Activated naive CD8-positive, alpha-beta T cell treated with anti-CD3 and anti-CD28 coated beads, Interleukin-2, amount 10 ng/mL, durations not matched to agents 7 days and 5 days (primary cell): ENCODE results near the gene ASF1B. TPM values are rescaled to one million over a fixed set of nuclear protein-coding genes. Genes with fewer than 3 reads are reported as not detected.

ENCODE experiments used
- ATAC-seq: fragments of 150-1000 bp; cut with Tn5 transposase; one replicate; pipeline ENCODE4 v1.10.0; 2021; ENCODE audit warnings: low read depth, moderate library complexity
- POLR2A ChIA-PET: fragments of 350-600 bp; sonication (Branson Sonifier 250); formaldehyde crosslinking; loops from one replicate; lab custom pipeline; 2021; ENCODE audit warnings: antibody characterized with exemption; lab: Charles Lee
- DNase-seq: peaks from one replicate; pipeline ENCODE4 v3.0.0; 2021
- H3K27ac Mint-ChIP-seq: one replicate; pipeline ENCODE4 v1.8.0; 2022; ENCODE audit warnings: mild to moderate bottlenecking, mixed read lengths
- H3K27me3 Mint-ChIP-seq: one replicate; pipeline ENCODE4 v1.8.0; 2022; ENCODE audit warnings: mild to moderate bottlenecking, moderate library complexity, mixed read lengths
- H3K36me3 Mint-ChIP-seq: one replicate; pipeline ENCODE4 v1.8.0; 2021; ENCODE audit warnings: mild to moderate bottlenecking, mixed read lengths
- H3K4me1 Mint-ChIP-seq: one replicate; pipeline ENCODE4 v1.8.0; 2021; ENCODE audit warnings: mixed read lengths
- H3K4me3 Mint-ChIP-seq: one replicate; pipeline ENCODE4 v1.8.0; 2022; ENCODE audit warnings: mild to moderate bottlenecking, moderate library complexity, mixed read lengths
- H3K9me3 Mint-ChIP-seq: one replicate; pipeline ENCODE4 v1.8.0; 2021; ENCODE audit warnings: mixed read lengths
- total RNA-seq, 2 experiments: library from RNA; stranded (reverse); gene quantifications; one replicate each; pipeline ENCODE4 v1.2.3, GENCODE V29; 2021

Gene ASF1B
- total RNA-seq, 2 experiments from 2014 or later: 75.3 to 82.4 TPM

DNA sequence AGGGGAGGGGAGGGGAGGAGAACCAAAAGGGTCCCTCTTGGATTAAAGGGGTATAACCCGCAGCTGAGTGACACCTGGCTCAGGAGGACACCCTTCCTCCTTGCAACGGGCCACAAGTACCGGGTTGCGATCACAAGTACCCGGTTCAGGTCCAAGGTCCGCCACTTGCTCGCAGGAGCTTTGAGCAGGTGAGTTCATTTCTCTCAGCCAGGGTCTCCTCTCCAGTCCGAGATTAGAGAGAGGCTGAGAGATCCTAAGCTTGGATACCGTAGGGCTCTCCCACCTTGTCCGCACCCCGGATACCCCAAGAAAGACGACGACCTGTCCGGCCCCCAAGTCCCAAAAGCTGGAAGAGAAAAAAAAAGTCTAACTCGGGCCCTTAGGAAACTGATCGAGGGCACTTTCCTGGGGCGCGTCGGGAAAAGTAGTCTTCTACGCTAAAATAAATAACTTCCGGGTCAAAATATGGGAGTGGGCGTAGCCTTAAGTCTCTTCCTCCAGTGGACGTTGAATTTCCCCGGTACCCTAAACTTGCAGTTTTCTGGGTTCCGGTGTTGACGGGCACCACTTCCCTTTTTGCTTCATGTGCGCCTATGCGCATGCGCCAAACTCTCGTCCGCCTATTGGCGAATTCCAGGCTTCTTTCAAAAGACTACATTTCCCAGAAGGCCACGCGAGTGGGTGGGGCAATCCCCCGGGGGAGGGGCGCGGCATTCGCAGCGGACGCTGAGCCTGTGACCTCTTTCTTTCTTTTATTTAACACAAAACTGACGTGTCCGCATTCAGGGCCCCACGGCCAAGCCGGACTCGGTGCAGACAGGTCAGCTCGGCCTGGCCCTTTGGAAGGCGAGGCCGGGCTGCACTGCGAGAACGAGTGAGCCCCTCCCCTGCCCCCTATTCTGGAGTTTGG is 55.2 kb downstream of the ASF1B start:
- H3K27ac Mint-ChIP-seq: peak overlapping the region; percentile 97
- peak overlapping the region; percentile 94 for H3K4me3 Mint-ChIP-seq
- POLR2A ChIA-PET: interaction anchor here (0.5 to 4.3 kb wide), 17 partner anchors 9 to 436 kb away, joined by 3 to 16 read pairs (median 3); partner anchors contain the start of genes ASF1B, IL27RA and PRKACA

DNA sequence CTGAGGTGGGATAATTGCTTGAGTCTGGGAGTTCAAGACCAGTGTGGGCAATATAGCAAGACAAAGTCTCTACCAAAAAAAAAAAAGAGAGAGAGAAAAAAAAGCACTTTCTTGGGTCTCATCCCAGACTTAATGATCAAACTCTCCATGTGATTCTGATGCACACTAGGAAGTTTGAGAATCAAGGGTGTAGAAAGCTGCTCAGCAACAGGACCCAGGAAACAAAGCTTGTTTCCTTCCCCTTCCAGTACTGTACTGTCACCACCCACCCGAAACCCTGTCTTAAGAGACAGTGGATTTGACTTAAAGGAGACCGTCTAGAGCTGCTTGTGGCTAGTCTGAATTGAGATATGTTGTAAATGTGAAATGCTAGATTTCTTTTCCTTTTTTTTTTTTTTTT is 58.0 kb downstream of the ASF1B start:
- Mint-ChIP-seq H3K4me3 (no peak overlapping the region), H3K9me3 (no peaks in the 10 kb centered on the region), H3K4me1 (peaks cover 19% of the 10 kb centered on the region), H3K27ac (no peak overlapping the region), H3K27me3 (peaks cover 4% of the 10 kb centered on the region), H3K36me3 (no peaks in the 10 kb centered on the region)
- DNase-seq (no peak), ATAC-seq (no peak)
- POLR2A ChIA-PET: interaction anchor here (0.7 kb wide), 1 partner anchor 911 kb away, joined by 5 read pairs; no protein-coding TSS in a partner anchor

More for the DNA sequence above, 55.2 kb downstream of the ASF1B start:
- peak; percentile 99 for DNase-seq
- peak; percentile 92 for ATAC-seq
- Mint-ChIP-seq H3K36me3 (no peaks in the 10 kb centered on the region), H3K9me3 (no peaks in the 10 kb centered on the region), H3K27me3 (no peaks in the 10 kb centered on the region), H3K4me1 (peaks cover 9% of the 10 kb centered on the region)

DNA sequence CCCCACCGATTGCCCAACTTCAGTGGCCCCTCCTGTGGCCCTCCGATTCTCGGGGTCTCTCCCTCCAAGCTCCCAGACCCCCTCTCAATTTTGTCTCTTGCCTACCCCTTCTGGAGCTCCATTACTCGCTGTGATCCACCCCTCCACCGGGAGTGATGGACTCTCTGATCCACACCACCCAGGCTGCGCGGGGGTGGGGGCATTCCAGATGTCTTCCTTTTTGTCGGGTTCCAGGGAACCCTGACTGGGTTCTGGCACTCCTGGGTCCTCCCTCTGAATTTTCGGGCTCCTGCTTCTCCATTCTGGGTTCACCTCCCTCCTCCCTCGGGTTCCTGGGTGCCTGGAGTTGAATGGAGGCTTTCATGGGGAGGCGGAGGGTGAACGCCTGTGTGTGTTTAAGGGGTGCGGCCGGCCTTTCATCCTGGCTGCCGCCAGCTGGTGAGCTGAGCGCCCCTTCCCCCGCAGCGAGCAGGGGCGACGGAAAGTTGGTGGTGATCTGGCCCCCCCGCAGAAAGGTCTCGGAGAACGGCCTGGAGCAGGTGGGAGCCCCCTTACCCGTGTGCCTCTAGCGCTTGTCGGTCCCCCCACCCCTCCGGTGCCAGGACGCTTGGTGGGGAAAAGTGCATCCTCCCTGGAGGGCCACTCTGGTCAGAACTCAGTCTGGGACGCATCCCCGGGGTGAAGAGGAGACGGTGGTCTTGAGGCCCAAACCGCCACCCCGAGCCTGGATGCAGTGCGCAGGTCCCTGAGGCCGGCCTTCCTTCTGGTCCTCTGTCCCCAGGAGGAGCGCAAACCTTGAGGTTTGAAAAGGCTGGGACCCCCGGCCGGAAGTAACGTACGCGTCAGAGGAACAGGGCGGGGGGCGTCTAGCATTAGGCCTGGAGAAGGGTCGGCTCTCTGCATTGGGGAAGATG is 62.2 kb downstream of the ASF1B start:
- Mint-ChIP-seq H3K4me1 (peaks cover 14% of the 10 kb centered on the region), H3K27ac (peak overlapping the region; percentile 81), H3K27me3 (peaks cover 4% of the 10 kb centered on the region), H3K9me3 (no peaks in the 10 kb centered on the region), H3K36me3 (no peaks in the 10 kb centered on the region), H3K4me3 (peak overlapping the region; percentile 96)
- no peak for DNase-seq
- POLR2A ChIA-PET: interaction anchor here (0.7 to 3.0 kb wide), 5 partner anchors 42 to 215 kb away, joined by 3 to 19 read pairs (median 3); partner anchors contain the start of genes DCAF15 and IL27RA
- ATAC-seq: peak; percentile 2

DNA sequence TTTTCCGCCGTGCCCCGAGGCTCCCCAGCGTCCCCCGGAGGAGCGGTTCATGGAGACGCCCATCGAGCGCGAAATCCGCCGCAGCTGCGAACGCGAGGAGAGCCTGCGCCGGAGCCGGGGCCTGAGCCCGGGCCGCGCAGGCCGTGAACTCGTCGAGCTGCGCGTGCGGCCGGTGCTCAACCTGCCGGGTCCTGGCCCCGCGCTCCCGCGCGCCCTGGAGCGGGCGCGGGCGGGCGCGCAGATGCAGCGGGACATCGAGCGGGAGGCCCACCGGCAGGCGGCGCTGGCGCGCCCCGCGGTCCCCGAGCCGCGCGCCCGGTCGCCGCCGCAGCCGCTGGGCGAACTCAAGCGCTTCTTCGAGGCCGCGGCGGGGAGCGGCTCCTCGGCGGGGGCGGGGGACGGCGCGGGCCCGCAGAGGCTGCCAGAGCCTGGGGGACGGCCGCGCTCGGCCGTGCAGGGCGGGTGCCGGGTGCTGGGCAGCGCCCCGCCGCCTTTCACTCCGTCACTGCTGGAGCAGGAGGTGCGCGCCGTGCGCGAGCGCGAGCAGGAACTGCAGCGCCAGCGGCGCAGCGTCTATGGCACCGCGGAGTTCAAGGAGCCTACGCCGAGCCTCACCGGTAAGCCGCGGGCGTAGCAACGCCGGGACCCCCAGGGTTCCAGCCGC is 63.0 kb downstream of the ASF1B start:
- ATAC-seq (peak; percentile 77), DNase-seq (peak; percentile 93)
- POLR2A ChIA-PET: interaction anchor here (0.7 to 3.0 kb wide), 5 partner anchors 42 to 214 kb away, joined by 3 to 19 read pairs (median 3); partner anchors contain the start of genes DCAF15 and IL27RA
- Mint-ChIP-seq H3K36me3 (no peaks in the 10 kb centered on the region), H3K27ac (peak overlapping the region; percentile 81), H3K4me3 (peak overlapping the region; percentile 96), H3K4me1 (peaks cover 14% of the 10 kb centered on the region), H3K27me3 (peaks cover 6% of the 10 kb centered on the region), H3K9me3 (no peaks in the 10 kb centered on the region)

DNA sequence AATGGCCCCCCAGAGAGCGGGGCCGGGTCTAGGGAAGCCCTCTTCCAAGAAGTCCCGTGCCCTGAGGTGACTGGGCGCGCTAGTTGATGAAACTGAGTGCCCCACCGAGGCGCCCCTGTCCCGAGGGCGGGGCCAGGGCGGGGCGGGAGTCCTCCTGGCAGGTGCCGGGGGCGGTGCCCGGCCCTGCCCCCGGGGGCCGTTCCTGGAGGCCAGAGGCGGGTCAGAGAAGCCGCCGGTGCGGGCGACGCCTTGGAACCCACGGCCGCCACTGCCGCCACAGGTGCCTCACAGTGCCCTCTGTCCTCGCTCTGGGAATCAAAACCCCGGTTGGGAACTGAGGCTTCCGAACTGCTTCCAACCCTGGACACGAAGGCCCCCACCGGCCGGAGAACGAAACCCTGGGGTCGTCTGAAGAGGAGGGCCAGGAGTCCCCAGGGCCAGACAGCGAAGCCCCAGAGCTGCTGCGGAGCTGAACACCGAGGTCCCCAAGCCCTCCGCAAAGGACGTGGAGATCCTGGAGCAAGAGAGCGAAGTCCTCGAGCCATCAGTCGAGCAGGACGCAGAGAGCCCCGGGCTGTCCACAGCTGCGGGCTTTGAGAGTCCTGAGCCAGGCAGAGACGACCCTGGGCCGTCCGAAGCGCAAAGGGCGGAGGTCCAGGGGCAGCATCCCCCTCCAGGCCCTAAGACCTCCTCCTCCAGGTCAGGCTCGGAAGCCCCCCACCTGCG is 63.7 kb downstream of the ASF1B start, which contains the start of gene MISP3:
Gene MISP3, plus strand, starts transcription at position 252 of the 726 bp plus-strand sequence. CDS start 524 bp downstream, outside the sequence.
- DNase-seq: peak; percentile 70
- Mint-ChIP-seq H3K27me3 (peaks cover 6% of the 10 kb centered on the region), H3K9me3 (no peaks in the 10 kb centered on the region), H3K4me1 (peaks cover 14% of the 10 kb centered on the region), H3K36me3 (no peaks in the 10 kb centered on the region), H3K27ac (peak within 1 kb of the TSS; percentile 81), H3K4me3 (peak within 1 kb of the TSS; percentile 96)
- peak; percentile 6 for ATAC-seq
- POLR2A ChIA-PET: interaction anchor here (0.9 to 3.0 kb wide), 4 partner anchors 41 to 196 kb away, joined by 3 to 19 read pairs (median 5); partner anchors contain the start of genes IL27RA and NANOS3

DNA sequence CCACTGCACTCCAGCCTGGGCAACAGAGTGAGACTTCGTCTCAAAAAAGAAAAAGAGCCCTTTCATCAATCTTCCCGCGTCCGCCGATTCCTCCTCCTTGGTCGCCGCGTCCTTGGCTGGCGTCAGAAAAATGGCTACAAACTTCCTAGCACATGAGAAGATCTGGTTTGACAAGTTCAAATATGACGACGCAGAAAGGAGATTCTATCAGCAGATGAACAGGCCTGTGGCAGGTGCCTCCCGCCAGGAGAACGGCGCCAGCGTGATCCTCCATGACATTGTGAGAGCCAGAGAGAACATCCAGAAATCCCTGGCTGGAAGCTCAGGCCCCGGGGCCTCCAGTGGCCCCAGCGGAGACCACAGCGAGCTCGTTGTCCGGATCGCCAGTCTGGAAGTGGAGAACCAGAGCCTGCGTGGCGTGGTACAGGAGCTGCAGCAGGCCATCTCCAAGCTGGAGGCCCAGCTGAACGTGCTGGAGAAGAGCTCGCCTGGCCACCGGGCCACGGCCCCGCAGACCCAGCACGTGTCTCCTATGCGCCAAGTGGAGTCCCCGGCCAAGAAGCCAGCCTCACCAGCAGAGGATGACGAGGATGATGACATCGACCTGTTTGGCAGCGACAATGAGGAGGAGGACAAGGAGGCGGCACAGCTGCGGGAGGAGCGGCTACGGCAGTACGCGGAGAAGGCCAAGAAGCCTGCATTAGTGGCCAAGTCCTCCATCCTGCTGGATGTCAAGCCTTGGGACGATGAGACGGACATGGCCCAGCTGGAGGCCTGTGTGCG is 65.9 kb downstream of the ASF1B start:
- peaks cover 16% of the 10 kb centered on the region for H3K4me1 Mint-ChIP-seq
- ATAC-seq: no peak
- no peaks in the 10 kb centered on the region for H3K36me3 Mint-ChIP-seq
- POLR2A ChIA-PET: interaction anchor here (0.6 to 3.6 kb wide), 6 partner anchors 10 to 283 kb away, joined by 3 to 11 read pairs (median 3); partner anchors contain the start of gene IL27RA
- no peak overlapping the region for H3K27ac Mint-ChIP-seq
- no peak overlapping the region for H3K4me3 Mint-ChIP-seq
- H3K27me3 Mint-ChIP-seq: peaks cover 10% of the 10 kb centered on the region
- no peaks in the 10 kb centered on the region for H3K9me3 Mint-ChIP-seq
- no peak for DNase-seq

Other genes starting within 250 kb of the ASF1B start
- 1 to 10 TPM; 5.5 to 7.2 TPM for gene BRME1, start 230.5 kb downstream of the ASF1B start, total RNA-seq
- gene CC2D1A, start 230.4 kb downstream of the ASF1B start, total RNA-seq: 10 to 100 TPM; 34.7 to 34.8 TPM
- gene PODNL1, start 198.2 kb downstream of the ASF1B start, total RNA-seq: 1 to 10 TPM; 1.2 to 1.4 TPM
- 100 to 1,000 TPM; 105 to 106 TPM for gene DCAF15, start 184.1 kb downstream of the ASF1B start, total RNA-seq
- 10 to 100 TPM; 17.7 to 22.2 TPM for gene RFX1, start 130.3 kb downstream of the ASF1B start, total RNA-seq
- not detected for gene RLN3, start 108.4 kb downstream of the ASF1B start, total RNA-seq
- gene IL27RA, start 104.8 kb downstream of the ASF1B start, total RNA-seq: 10 to 100 TPM; 41.6 to 43.8 TPM
- gene PALM3, start 74.5 kb downstream of the ASF1B start, total RNA-seq: not detected
- 1 to 10 TPM; 1.1 to 1.6 TPM for gene MISP3, start 63.8 kb downstream of the ASF1B start, total RNA-seq
- not detected for gene C19orf67, start 50.8 kb downstream of the ASF1B start, total RNA-seq
- gene SAMD1, start 45.8 kb downstream of the ASF1B start, total RNA-seq: 10 to 100 TPM; 58.3 to 65.6 TPM
- gene PRKACA, start 18.8 kb downstream of the ASF1B start, total RNA-seq: 10 to 100 TPM; 64.1 to 66.9 TPM
- 10 to 100 TPM; 15.0 to 16.4 TPM for gene ADGRL1, start 69.6 kb upstream of the ASF1B start, total RNA-seq
- gene ADGRE5, start 244.9 kb upstream of the ASF1B start, total RNA-seq: 100 to 1,000 TPM; 304 to 315 TPM